ENCODE results near the gene IFT20. TPM values are rescaled to one million over a fixed set of nuclear protein-coding genes. Genes with fewer than 3 reads are reported as not detected.
"Not testable (repeated sequence)": the region's sequence is repeated elsewhere in the genome, so short reads cannot be mapped to it uniquely, and the experiment has no call there.

Gene IFT20
- total RNA-seq, 2 donors from 2014 or later = 15.6 to 19.6 TPM

DNA sequence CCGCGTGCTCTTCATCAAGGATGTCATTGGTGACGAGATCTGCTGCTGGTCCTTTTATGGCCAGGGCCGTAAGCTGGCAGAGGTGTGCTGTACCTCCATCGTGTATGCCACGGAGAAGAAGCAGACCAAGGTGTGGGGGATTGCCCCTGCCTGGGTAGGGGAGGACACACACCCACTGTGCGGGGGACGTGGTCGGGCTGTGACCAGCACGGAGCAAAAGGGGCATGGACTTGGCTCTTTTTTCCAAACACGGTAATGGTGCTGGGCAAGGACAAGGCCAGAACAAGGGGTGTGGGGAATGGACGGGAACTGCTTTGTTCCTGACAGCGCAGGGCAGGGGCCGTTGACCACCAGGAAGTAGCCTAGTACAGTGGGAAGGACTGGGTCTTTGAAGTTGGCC lies 7.0 kb upstream of the IFT20 start:
- no peaks in the 10 kb centered on the region for H3K27me3 ChIP-seq
- no peak for DNase-seq (ENCODE audit: low spot score)
- H3K27ac ChIP-seq = no peak overlapping the region
- no peak overlapping the region for H3K4me3 ChIP-seq
- TF ChIP-seq, protein P1, sequence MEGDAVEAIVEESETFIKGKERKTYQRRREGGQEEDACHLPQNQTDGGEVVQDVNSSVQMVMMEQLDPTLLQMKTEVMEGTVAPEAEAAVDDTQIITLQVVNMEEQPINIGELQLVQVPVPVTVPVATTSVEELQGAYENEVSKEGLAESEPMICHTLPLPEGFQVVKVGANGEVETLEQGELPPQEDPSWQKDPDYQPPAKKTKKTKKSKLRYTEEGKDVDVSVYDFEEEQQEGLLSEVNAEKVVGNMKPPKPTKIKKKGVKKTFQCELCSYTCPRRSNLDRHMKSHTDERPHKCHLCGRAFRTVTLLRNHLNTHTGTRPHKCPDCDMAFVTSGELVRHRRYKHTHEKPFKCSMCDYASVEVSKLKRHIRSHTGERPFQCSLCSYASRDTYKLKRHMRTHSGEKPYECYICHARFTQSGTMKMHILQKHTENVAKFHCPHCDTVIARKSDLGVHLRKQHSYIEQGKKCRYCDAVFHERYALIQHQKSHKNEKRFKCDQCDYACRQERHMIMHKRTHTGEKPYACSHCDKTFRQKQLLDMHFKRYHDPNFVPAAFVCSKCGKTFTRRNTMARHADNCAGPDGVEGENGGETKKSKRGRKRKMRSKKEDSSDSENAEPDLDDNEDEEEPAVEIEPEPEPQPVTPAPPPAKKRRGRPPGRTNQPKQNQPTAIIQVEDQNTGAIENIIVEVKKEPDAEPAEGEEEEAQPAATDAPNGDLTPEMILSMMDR (IDR thresholded peaks at IDR 0.05) = no peak
- no peaks in the 10 kb centered on the region for H3K9me3 ChIP-seq
- H3K36me3 ChIP-seq = peaks cover 76% of the 10 kb centered on the region
- peaks cover 0 to 56% of the 10 kb centered on the region in 2 donors for H3K4me1 ChIP-seq

GRCh38 chr17:28341516-28341915 lies 6.2 kb upstream of the IFT20 start:
- Histone ChIP-seq H3K27ac (no peak overlapping the region), H3K4me1 (peaks cover 0 to 56% of the 10 kb centered on the region in 2 donors), H3K36me3 (peaks cover 69% of the 10 kb centered on the region), H3K4me3 (no peak overlapping the region), H3K9me3 (no peaks in the 10 kb centered on the region), H3K27me3 (no peaks in the 10 kb centered on the region)
- DNase-seq (ENCODE audit: low spot score) = no peak
- TF ChIP-seq, protein P1 (IDR thresholded peaks at IDR 0.05) = no peak

DNA sequence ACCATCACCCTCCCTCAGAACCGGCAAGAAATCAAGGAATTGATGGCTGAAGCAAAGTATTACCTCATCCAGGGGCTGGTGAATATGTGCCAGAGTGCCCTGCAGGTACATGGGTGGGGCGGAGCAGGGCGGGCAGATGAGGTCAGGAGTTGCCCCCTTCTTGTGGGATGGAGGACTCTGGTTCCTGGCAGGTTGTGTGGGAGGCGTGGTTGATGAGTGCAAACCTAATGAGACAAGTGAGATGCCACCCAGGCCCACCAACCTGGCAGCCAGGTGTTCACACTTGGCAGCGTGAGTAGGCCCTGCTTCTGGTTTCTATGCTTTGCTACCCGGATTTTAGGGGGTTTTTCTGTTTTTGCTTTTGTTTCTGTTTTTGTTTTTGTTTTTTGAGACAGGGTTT lies 5.1 kb upstream of the IFT20 start:
- DNase-seq (ENCODE audit: low spot score) = no peak
- H3K4me1 ChIP-seq = peaks cover 0 to 51% of the 10 kb centered on the region in 2 donors
- H3K4me3 ChIP-seq = no peak overlapping the region
- TF ChIP-seq, protein P1 (IDR thresholded peaks at IDR 0.05) = no peak
- no peak overlapping the region for H3K27ac ChIP-seq
- H3K27me3 ChIP-seq = no peaks in the 10 kb centered on the region
- no peaks in the 10 kb centered on the region for H3K9me3 ChIP-seq
- peaks cover 59% of the 10 kb centered on the region for H3K36me3 ChIP-seq

DNA sequence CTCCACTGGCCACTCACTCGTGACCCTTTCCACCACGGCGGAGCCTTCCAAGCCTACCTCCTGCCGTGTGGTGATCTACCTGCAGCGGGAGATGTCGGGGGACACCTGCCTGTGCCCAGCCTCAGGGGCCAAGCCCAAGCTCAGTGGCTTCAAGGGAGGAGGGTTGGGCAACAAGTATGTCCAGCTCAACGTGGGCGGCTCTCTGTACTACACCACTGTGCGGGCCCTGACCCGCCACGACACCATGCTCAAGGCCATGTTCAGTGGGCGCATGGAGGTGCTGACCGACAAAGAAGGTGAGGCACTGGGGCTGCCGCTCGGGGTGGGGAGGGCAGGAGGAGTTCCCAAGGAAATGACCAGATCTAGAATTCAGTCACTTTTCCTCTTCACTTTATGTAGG lies 4.2 kb upstream of the IFT20 start:
- Histone ChIP-seq H3K4me1 (peaks cover 0 to 46% of the 10 kb centered on the region in 2 donors), H3K4me3 (no peak overlapping the region), H3K36me3 (peaks cover 53% of the 10 kb centered on the region), H3K27me3 (no peaks in the 10 kb centered on the region), H3K9me3 (no peaks in the 10 kb centered on the region), H3K27ac (no peak overlapping the region)
- TF ChIP-seq, protein P1 (IDR thresholded peaks at IDR 0.05) = no peak
- no peak for DNase-seq (ENCODE audit: low spot score)

- H3K4me3 ChIP-seq; H3K27me3 ChIP-seq; H3K9me3 ChIP-seq; DNase-seq (ENCODE audit: low spot score): not testable (repeated sequence)
- Histone ChIP-seq H3K27ac (peak overlapping the region; percentile 97 to 98), H3K4me1 (peaks cover 0 to 52% of the 10 kb centered on the region in 2 donors), H3K36me3 (peaks cover 47% of the 10 kb centered on the region)
These were observed 3.5 kb upstream of the IFT20 start for GRCh38 chr17:28338769-28339212.

DNA sequence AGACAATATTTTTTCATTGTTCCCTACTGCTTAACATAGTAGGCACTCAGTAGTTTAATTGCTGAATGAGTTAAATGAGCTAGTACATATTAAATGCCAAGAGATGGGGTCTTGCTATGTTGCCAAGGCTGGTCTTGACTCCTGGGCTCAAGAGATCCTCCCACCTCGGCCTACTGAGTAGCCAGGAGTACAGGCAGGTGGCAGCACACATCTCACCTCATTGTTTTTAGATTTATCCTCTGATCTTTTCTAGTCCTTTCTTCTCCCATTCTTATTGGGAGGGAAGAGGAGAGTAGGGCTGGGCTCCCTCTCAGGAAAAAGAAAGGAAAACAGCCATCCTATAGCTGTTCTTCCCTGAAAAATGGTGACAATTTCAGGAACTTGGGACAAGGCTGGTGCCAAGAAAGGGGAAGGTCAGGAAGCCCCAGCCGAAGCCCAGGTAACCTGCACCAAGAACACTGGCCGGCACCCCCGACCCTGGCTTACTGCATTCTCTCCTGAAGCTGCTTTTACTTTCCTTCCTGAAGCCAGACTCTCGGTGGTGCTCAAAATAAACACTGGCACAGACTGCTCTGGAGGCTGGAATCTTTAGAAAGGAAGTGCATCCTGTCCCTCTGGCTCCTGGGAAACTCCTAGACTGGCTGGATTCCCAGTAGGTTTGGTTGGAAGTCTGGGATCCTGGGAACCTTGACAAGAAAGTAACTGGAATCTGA lies 2.9 kb upstream of the IFT20 start:
- DNase-seq (ENCODE audit: low spot score) = no peak
- no peaks in the 10 kb centered on the region for H3K9me3 ChIP-seq
- peaks cover 0 to 58% of the 10 kb centered on the region in 2 donors for H3K4me1 ChIP-seq
- TF ChIP-seq, protein P1 (IDR thresholded peaks at IDR 0.05) = no peak
- no peaks in the 10 kb centered on the region for H3K27me3 ChIP-seq
- H3K36me3 ChIP-seq = peaks cover 41% of the 10 kb centered on the region
- H3K27ac ChIP-seq = peak overlapping the region; percentile 97 to 98
- peak overlapping the region in 1 of 2 donors; percentile 19 for H3K4me3 ChIP-seq

All from right atrium auricular region (tissue), 2 donors.